LNCaP clone FGC (cell line): Measurements from ENCODE around the gene RGS16.
A peak's percentile ranks its signal among the peaks of the same experiment; 100 is the strongest.

Source experiments
- DNase-seq: peaks from one replicate; pipeline ENCODE4 v3.0.0-alpha.2; 2011; ENCODE audit warnings: low read depth
- H3K4me3 ChIP-seq: 2 replicates; pipeline ENCODE4 v1.5.1; 2011; ENCODE audit warnings: mild to moderate bottlenecking, low read depth, low read length, control low read depth
- CTCF ChIP-seq: IDR thresholded peaks from 2 replicates; pipeline ENCODE4 v1.5.1; 2012; ENCODE audit warnings: mild to moderate bottlenecking; ENCODE audit not compliant: control insufficient read depth, insufficient read depth; ENCODE audit errors: extremely low read depth

RGS16 gene

GRCh38 chr1:182598296-182598695, 5.9 kb downstream of the RGS16 start:
- DNase-seq = no peak
- TF ChIP-seq CTCF = no peak
- H3K4me3 ChIP-seq = no peak overlapping the region

GRCh38 chr1:182596934-182597333, 7.3 kb downstream of the RGS16 start:
- no peak overlapping the region for H3K4me3 ChIP-seq
- TF ChIP-seq CTCF = no peak
- no peak for DNase-seq

- TF ChIP-seq CTCF = peak; percentile 95
- H3K4me3 ChIP-seq = no peak overlapping the region
- DNase-seq = no peak
Measured at GRCh38 chr1:182595641-182596240, 8.4 kb downstream of the RGS16 start.

- no peak for TF ChIP-seq CTCF
- no peak for DNase-seq
- no peak overlapping the region for H3K4me3 ChIP-seq
Measured at GRCh38 chr1:182589931-182590330, 14.3 kb downstream of the RGS16 start.

GRCh38 chr1:182589520-182589919, 14.7 kb downstream of the RGS16 start:
- no peak for DNase-seq
- TF ChIP-seq CTCF = no peak
- peak overlapping the region; percentile 62; the same call in 1 of the 2 replicates for H3K4me3 ChIP-seq

- TF ChIP-seq CTCF = no peak
- no peak for DNase-seq
- H3K4me3 ChIP-seq = peak within 1 kb of the TSS; percentile 62
Measured at GRCh38 chr1:182588500-182589396, 15.4 kb downstream of the RGS16 start, which contains the start of gene RNASEL. TSS of gene RNASEL (minus strand) at chr1:182589256. CDS start at chr1:182586806, 2,450 bp downstream.
